Measurements from ENCODE around the gene DNAH10.

DNAH10 gene

GRCh38 chr12:123972457-123973401 is 210.6 kb downstream of the DNAH10 start, which contains the start of the genes CCDC92 and ZNF664:
Gene CCDC92 (minus strand): TSS chr12:123972831. CDS start chr12:123944305, 28,526 bp downstream.
Gene ZNF664 (plus strand): TSS chr12:123973215. CDS start chr12:124012145, 38,930 bp downstream.
- H3K4me3 Mint-ChIP-seq, result peak within 1 kb of the TSS; percentile 97 to 99 (median 99)
- peaks cover 49% of the 10 kb centered on the region for H3K4me1 Mint-ChIP-seq
- peak in 1 of 3 experiments; percentile 13 for TF ChIP-seq CTCF (IDR thresholded peaks at IDR 0.05; ENCODE audit: unreplicated experiment in 3 of 3)
- peak within 1 kb of the TSS; percentile 94 to 99 (median 95) for H3K27ac Mint-ChIP-seq
- no peaks in the 10 kb centered on the region for H3K9me3 Mint-ChIP-seq
- peaks cover 28% of the 10 kb centered on the region for H3K36me3 Mint-ChIP-seq (ENCODE audit: low read depth)
- no peaks in the 10 kb centered on the region for H3K27me3 Mint-ChIP-seq (ENCODE audit: low read depth)

GRCh38 chr12:123973552-123974341 is 211.6 kb downstream of the DNAH10 start:
- no peak for TF ChIP-seq CTCF (IDR thresholded peaks at IDR 0.05; ENCODE audit: unreplicated experiment in 3 of 3)
- Mint-ChIP-seq H3K27ac (peak overlapping the region; percentile 90 to 95 (median 95)), H3K4me1 (peaks cover 45% of the 10 kb centered on the region), H3K9me3 (no peaks in the 10 kb centered on the region), H3K4me3 (peak overlapping the region; percentile 95 to 99 (median 97)), H3K27me3 (ENCODE audit: low read depth) (no peaks in the 10 kb centered on the region), H3K36me3 (ENCODE audit: low read depth) (peaks cover 30% of the 10 kb centered on the region)

GRCh38 chr12:123976227-123976826 is 214.2 kb downstream of the DNAH10 start:
- H3K27me3 Mint-ChIP-seq (ENCODE audit: low read depth), result no peaks in the 10 kb centered on the region
- no peaks in the 10 kb centered on the region for H3K9me3 Mint-ChIP-seq

GRCh38 chr12:123979566-123979965 is 217.5 kb downstream of the DNAH10 start:
- Mint-ChIP-seq H3K36me3 (ENCODE audit: low read depth) (peaks cover 51% of the 10 kb centered on the region), H3K27ac (no peak overlapping the region), H3K27me3 (ENCODE audit: low read depth) (no peaks in the 10 kb centered on the region), H3K9me3 (no peaks in the 10 kb centered on the region), H3K4me1 (peaks cover 17% of the 10 kb centered on the region), H3K4me3 (no peak overlapping the region)
- no peak for TF ChIP-seq CTCF (IDR thresholded peaks at IDR 0.05; ENCODE audit: unreplicated experiment in 3 of 3)

More at GRCh38 chr12:123976227-123976826, 214.2 kb downstream of the DNAH10 start:
- Mint-ChIP-seq H3K27ac (peak overlapping the region in 1 of 3 experiments; percentile 2), H3K4me1 (peaks cover 21% of the 10 kb centered on the region), H3K4me3 (no peak overlapping the region), H3K36me3 (ENCODE audit: low read depth) (peaks cover 38% of the 10 kb centered on the region)
- no peak for TF ChIP-seq CTCF (IDR thresholded peaks at IDR 0.05; ENCODE audit: unreplicated experiment in 3 of 3)

- no peak for TF ChIP-seq CTCF (IDR thresholded peaks at IDR 0.05; ENCODE audit: unreplicated experiment in 3 of 3)
- Mint-ChIP-seq H3K27me3 (ENCODE audit: low read depth) (no peaks in the 10 kb centered on the region), H3K36me3 (ENCODE audit: low read depth) (peaks cover 32% of the 10 kb centered on the region), H3K4me3 (no peak overlapping the region), H3K4me1 (peaks cover 25% of the 10 kb centered on the region), H3K9me3 (no peaks in the 10 kb centered on the region), H3K27ac (no peak overlapping the region)
Measured at GRCh38 chr12:123982269-123982668, 220.2 kb downstream of the DNAH10 start.

Data from nephron (organoid).